AG04450 (cell line): ENCODE results near the gene FERMT3. TPM values are rescaled to one million over a fixed set of nuclear protein-coding genes. Genes with fewer than 3 reads are reported as not detected.
A peak's percentile ranks its signal among the peaks of the same experiment; 100 is the strongest.

Experiments
- CTCF ChIA-PET: fragments of 300-600, 350-600 bp; formaldehyde crosslinking; extraction: SDS; loops from one replicate; lab custom pipeline; 2022; ENCODE audit warnings: antibody characterized with exemption, inconsistent platforms; lab: Charles Lee
- POLR2A ChIA-PET: fragments of 350-600 bp; formaldehyde crosslinking; extraction: SDS; loops from one replicate; lab custom pipeline; 2021; ENCODE audit warnings: antibody characterized with exemption, inconsistent platforms; lab: Yijun Ruan, JAX
- DNase-seq: peaks from one replicate; pipeline ENCODE4 v3.0.0-alpha.2; 2011; ENCODE audit warnings: low read depth, low spot score
- H3K27ac ChIP-seq: one replicate; pipeline ENCODE4 v1.5.1; 2012; ENCODE audit warnings: low read depth, low read length, control low read depth
- H3K27me3 ChIP-seq: one replicate; pipeline ENCODE4 v1.6.0; 2012; ENCODE audit warnings: low read length; ENCODE audit not compliant: control insufficient read depth, insufficient read depth
- H3K4me3 ChIP-seq: 2 replicates; pipeline ENCODE4 v1.5.1; 2011; ENCODE audit warnings: mild to moderate bottlenecking, low read depth, low read length, control low read depth
- H3K9me3 ChIP-seq: 2 replicates; pipeline ENCODE4 v1.5.1; 2012; ENCODE audit warnings: low read length; ENCODE audit not compliant: control insufficient read depth, insufficient read depth
- CTCF ChIP-seq: IDR thresholded peaks from 2 replicates; pipeline ENCODE4 v1.5.1; 2011; ENCODE audit warnings: low read depth, low read length, control low read depth, inconsistent platforms
- polyA plus RNA-seq: library from polyadenylated mRNA; depleted of rRNA; stranded (reverse); fragments of >200 nt; gene quantifications from 2 replicates; pipeline ENCODE4 v1.2.3, GENCODE V29; 2011

Gene FERMT3
- polyA plus RNA-seq, 1 experiment = 0.38 TPM

GRCh38 chr11:64241491-64242374 is 35.2 kb downstream of the FERMT3 start:
- ChIA-PET POLR2A (interaction anchor here (0.7 to 1.3 kb wide), 10 partner anchors 10 to 62 kb away, joined by 3 to 6 read pairs (median 4); partner anchors contain the start of genes NUDT22, STIP1 and TRPT1), CTCF (interaction anchor here (0.6 to 1.5 kb wide), 4 partner anchors 27 to 608 kb away, joined by 3 to 11 read pairs (median 4); no protein-coding TSS in a partner anchor)
- DNase-seq = no peak
- Histone ChIP-seq H3K9me3 (peaks cover 4% of the 10 kb centered on the region; the same call in 1 of the 2 replicates), H3K4me3 (peak overlapping the region; percentile 84), H3K27me3 (no peaks in the 10 kb centered on the region), H3K27ac (peak overlapping the region; percentile 39)
- no peak for TF ChIP-seq CTCF

- TF ChIP-seq CTCF = no peak
- Histone ChIP-seq H3K27ac (peak overlapping the region; percentile 21), H3K9me3 (peaks cover 4% of the 10 kb centered on the region; the same call in 1 of the 2 replicates), H3K4me3 (peak overlapping the region; percentile 84), H3K27me3 (no peaks in the 10 kb centered on the region)
- CTCF ChIA-PET = interaction anchor here (1.3 to 3.3 kb wide), 4 partner anchors 9 to 61 kb away, joined by 3 to 22 read pairs (median 7); partner anchors contain the start of gene ESRRA
- POLR2A ChIA-PET = interaction anchor here (0.8 to 1.1 kb wide), 2 partner anchors 27 to 58 kb away, joined by 3 read pairs; partner anchors contain the start of gene STIP1
- no peak for DNase-seq
Observed at GRCh38 chr11:64243236-64243854, 36.8 kb downstream of the FERMT3 start.

GRCh38 chr11:64244107-64244506 is 37.6 kb downstream of the FERMT3 start:
- Histone ChIP-seq H3K9me3 (peaks cover 4% of the 10 kb centered on the region; the same call in 1 of the 2 replicates), H3K27ac (no peak overlapping the region), H3K4me3 (peak overlapping the region; percentile 10; the same call in 1 of the 2 replicates), H3K27me3 (no peaks in the 10 kb centered on the region)
- ChIA-PET POLR2A (no interaction called here), CTCF (interaction anchor here (1.3 to 3.3 kb wide), 3 partner anchors 39 to 60 kb away, joined by 7 to 22 read pairs (median 7); partner anchors contain the start of gene ESRRA)
- no peak for DNase-seq
- TF ChIP-seq CTCF = no peak

GRCh38 chr11:64244966-64245365 is 38.4 kb downstream of the FERMT3 start:
- Histone ChIP-seq H3K27me3 (no peaks in the 10 kb centered on the region), H3K9me3 (peaks cover 4% of the 10 kb centered on the region; the same call in 1 of the 2 replicates), H3K4me3 (peak overlapping the region; percentile 98), H3K27ac (peak overlapping the region; percentile 77)
- POLR2A ChIA-PET = interaction anchor here (0.8 to 1.9 kb wide), 4 partner anchors 11 to 60 kb away, joined by 3 to 9 read pairs (median 6); partner anchors contain the start of genes ESRRA, FERMT3, NUDT22 and TRPT1
- TF ChIP-seq CTCF = no peak
- no peak for DNase-seq
- CTCF ChIA-PET = interaction anchor here (0.6 to 3.3 kb wide), 4 partner anchors 40 to 59 kb away, joined by 5 to 22 read pairs (median 7); no protein-coding TSS in a partner anchor
